ENCODE measurements around the gene SKI. TPM values are rescaled to one million over a fixed set of nuclear protein-coding genes. Genes with fewer than 3 reads are reported as not detected.
"Not testable (repeated sequence)": the region's sequence is repeated elsewhere in the genome, so short reads cannot be mapped to it uniquely, and the experiment has no call there.

Gene SKI
- total RNA-seq, 3 donors from 2014 or later, result 26.8 to 86.6 (median 29.0) TPM

DNA sequence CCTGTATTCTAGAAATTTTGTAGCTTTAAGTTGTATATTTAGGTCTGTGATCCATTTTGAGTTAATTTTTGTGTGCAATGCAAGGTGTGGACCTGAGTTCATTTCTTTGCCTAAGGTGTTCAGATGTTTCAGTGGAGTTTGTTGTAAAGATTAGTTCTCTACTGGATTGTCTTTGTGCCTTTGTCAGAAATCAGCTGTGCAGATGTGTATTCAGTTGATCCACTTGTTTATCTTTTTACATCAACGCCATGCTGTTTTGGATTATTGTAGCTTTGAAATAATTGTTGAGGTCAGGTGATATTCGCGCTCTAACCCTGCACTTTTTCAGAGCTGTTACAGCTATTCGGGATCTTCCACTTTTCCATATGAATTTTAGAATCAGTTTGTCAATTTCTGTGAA is 32.8 kb downstream of the SKI start:
- Histone ChIP-seq H3K4me1 (ENCODE audit: low read depth) (peaks cover 4% of the 10 kb centered on the region), H3K9me3 (peaks cover under 1% of the 10 kb centered on the region), H3K36me3 (ENCODE audit: low read depth) (no peaks in the 10 kb centered on the region), H3K4me3 (no peak overlapping the region)
- ATAC-seq (no peak), DNase-seq (no peak)
- TF ChIP-seq, protein P1, sequence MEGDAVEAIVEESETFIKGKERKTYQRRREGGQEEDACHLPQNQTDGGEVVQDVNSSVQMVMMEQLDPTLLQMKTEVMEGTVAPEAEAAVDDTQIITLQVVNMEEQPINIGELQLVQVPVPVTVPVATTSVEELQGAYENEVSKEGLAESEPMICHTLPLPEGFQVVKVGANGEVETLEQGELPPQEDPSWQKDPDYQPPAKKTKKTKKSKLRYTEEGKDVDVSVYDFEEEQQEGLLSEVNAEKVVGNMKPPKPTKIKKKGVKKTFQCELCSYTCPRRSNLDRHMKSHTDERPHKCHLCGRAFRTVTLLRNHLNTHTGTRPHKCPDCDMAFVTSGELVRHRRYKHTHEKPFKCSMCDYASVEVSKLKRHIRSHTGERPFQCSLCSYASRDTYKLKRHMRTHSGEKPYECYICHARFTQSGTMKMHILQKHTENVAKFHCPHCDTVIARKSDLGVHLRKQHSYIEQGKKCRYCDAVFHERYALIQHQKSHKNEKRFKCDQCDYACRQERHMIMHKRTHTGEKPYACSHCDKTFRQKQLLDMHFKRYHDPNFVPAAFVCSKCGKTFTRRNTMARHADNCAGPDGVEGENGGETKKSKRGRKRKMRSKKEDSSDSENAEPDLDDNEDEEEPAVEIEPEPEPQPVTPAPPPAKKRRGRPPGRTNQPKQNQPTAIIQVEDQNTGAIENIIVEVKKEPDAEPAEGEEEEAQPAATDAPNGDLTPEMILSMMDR (IDR thresholded peaks at IDR 0.05), result no peak
- intact Hi-C loops (cut with DNase I, micrococcal nuclease), result no loop called here

DNA sequence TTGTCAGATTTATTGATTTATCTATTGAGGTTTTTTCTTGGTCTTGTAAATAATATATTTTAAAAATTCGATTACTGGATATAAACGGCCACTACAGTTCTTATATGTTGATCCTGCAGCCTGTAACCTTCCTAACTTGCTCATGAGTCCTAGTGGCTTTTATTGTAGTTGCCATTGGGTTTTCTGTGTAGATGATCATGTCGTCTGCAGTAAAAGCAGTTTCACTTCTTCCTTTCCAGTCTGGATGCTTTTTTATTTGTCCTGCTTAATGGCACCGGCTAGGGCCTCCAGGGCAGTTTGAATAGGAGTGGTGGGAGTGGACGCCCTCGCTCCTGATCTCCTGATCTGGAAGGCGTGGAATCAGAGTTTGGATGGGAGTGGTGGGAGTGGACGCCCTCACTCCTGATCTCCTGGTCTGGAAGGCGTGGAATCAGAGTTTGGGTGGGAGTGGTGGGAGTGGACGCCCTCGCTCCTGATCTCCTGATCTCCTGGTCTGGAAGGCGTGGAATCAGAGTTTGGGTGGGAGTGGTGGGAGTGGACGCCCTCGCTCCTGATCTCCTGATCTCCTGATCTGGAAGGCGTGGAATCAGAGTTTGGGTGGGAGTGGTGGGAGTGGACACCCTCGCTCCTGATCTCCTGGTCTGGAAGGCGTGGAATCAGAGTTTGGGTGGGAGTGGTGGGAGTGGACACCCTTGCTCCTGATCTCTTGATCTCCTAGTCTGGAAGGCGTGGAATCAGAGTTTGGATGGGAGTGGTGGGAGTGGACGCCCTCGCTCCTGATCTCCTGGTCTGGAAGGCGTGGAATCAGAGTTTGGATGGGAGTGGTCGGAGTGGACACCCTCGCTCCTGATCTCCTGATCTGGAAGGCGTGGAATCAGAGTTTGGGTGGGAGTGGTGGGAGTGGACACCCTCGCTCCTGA is 33.6 kb downstream of the SKI start:
- DNase-seq, result peak in 1 of 3 donors; percentile 7
- ATAC-seq; H3K4me1 ChIP-seq (ENCODE audit: low read depth); H3K9me3 ChIP-seq; H3K4me3 ChIP-seq; H3K36me3 ChIP-seq (ENCODE audit: low read depth); intact Hi-C loops (cut with DNase I, micrococcal nuclease): not testable (repeated sequence)

DNA sequence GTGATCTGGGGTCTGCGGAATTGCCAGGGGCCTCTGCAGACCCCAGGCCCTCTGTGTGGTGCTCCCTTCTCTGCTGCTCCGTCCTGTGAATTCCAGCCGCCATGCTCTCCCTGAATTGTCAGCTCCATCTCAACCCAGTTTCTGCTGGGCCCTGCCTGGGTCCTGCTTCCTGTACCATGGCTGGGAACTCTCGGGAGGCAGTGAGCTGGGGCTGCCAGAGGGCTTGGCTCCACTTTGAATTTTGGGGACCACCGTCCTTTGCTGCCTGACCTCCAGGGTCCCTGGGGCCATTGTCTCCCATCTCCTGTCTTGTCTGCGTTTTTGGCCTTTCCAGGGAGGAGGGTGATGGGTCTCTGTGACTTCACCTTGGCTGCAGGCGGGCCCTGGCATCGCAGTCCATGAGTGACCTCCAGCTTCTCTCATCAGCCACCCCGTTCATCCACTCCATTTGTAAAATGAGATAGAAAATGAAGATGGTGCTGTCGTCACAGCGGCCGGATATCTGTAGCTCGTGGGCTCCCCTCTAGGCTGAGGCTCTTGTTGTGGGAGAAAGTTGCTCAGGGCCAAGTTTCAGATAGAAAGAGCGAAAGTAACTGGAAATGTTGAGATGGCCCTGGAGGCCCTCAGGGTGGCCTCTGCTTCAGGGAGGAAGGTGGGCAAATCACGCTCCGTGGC is 38.3 kb downstream of the SKI start:
- Histone ChIP-seq H3K36me3 (ENCODE audit: low read depth) (no peaks in the 10 kb centered on the region), H3K9me3 (no peaks in the 10 kb centered on the region), H3K4me1 (ENCODE audit: low read depth) (peaks cover 28% of the 10 kb centered on the region), H3K4me3 (no peak overlapping the region)
- TF ChIP-seq, protein P1 (IDR thresholded peaks at IDR 0.05), result no peak
- peak in 1 of 3 donors; percentile 34 for DNase-seq
- intact Hi-C loops (cut with DNase I, micrococcal nuclease), result no loop called here
- ATAC-seq, result no peak

DNA sequence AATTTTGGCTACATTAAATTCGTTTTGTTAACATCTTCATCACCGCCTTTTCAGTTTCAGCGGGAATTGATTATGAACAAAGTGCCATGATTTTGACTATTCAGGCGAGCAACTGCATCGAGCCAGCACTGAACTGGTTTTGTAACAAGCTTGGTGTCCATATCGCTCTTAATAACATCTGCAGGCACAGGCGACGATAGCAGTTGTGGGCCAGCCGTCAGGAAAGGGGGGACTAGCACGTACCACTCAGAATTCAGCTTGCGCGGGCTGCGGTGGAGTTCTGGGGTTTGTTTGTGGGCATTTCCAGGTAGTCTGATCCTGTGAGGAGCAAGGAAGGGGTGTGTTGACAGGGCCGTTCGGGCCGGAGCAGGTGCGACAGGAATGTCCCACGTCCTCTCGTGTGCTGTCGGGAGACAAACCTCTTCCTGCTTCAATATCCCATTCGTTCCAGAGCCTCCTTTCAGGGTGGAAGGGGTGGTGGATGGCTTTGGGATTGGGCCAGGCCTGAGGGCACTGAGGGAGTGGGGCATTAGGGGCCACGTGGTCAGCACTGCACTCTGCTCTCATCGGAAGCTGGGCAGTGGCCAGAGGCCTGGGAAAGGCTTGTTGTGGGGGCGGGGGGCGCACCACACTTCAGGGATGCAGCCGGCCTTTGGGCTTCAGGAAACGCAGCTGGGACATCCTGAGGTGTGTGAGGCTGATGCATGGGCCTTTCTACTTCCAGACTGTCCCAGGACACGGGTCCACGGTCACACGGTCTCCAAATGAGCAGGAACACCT is 39.1 kb downstream of the SKI start:
- ATAC-seq (no peak), DNase-seq (peak in 1 of 3 donors; percentile 37)
- Histone ChIP-seq H3K9me3 (no peaks in the 10 kb centered on the region), H3K36me3 (ENCODE audit: low read depth) (no peaks in the 10 kb centered on the region), H3K4me1 (ENCODE audit: low read depth) (peaks cover 36% of the 10 kb centered on the region), H3K4me3 (no peak overlapping the region)
- intact Hi-C loops (cut with DNase I, micrococcal nuclease), result no loop called here
- TF ChIP-seq, protein P1 (IDR thresholded peaks at IDR 0.05), result no peak

DNA sequence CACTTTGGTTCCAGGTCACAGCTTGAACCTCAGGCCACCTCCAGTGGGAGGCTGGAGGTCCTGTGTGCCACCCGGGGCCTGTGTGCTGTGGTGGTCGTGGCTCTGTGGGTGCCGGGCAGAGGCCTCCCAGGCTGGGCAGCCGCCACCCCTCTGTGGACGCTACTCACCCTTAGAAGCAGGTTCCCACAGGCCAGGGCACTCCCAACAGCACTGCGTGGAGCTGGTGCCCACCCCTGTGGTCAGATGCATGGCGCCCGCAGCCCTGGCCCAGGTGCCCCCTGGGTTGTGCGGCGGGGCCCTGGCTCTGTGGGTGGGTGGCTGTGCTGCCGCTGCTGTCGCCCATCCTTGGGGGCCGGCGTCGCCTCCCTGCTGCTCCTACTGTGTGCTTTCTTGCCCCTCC is 39.7 kb downstream of the SKI start:
- ATAC-seq, result no peak
- TF ChIP-seq, protein P1 (IDR thresholded peaks at IDR 0.05), result no peak
- Histone ChIP-seq H3K9me3 (no peaks in the 10 kb centered on the region), H3K4me1 (ENCODE audit: low read depth) (peaks cover 42% of the 10 kb centered on the region), H3K36me3 (ENCODE audit: low read depth) (no peaks in the 10 kb centered on the region), H3K4me3 (no peak overlapping the region)
- DNase-seq, result peak in 1 of 3 donors; percentile 31
- intact Hi-C loops (cut with DNase I, micrococcal nuclease), result no loop called here

Measured in mucosa of descending colon (tissue), 3 donors.